ENCODE measurements around the gene IRX2.

The IRX2 gene

DNA sequence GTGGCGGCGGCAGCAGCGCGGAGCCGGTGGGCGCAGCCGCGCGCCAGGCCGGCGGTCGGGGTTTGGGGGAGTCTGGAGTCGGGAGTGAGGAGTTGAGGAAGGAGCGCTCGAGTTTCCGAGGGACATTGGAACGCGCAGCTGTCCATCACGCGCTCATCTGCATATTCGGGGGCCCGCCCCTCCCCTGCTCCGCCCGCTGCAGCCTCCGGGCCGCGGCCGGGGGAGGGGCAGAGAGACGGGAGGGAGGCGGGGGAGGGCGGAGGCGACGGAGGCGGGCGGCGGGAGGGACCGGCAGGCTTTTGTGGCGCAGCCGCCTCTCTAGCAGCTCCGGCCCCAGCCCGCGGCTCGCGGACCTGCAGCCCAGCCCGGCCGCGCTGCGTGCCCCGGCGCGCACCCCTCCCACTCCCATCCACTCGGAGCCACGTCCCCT lies at the start of gene IRX2:
IRX2 (minus strand) TSS at position 86 of the 430 bp plus-strand sequence. CDS start 264 bp downstream, outside the sequence.
- no peak for DNase-seq

DNA sequence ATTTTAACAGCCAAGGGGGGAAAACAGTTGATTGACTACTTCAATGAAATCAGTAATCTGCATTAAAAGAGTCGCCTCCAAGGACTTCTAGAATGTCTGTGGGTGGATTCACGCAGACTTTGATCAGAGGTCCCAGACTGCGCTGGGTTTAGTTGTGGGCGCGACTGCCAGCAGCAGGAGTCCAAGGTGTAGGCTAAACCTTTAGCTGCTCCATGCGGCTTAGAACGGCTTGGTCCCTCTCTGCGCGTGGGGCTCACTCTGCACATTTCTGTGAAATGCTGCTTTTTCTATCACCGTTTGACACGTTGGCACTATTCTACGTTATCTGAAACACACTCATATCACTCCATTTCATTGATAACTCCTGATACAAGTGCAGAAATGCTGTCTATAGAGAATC lies 48.6 kb upstream of the IRX2 start:
- DNase-seq: no peak

DNA sequence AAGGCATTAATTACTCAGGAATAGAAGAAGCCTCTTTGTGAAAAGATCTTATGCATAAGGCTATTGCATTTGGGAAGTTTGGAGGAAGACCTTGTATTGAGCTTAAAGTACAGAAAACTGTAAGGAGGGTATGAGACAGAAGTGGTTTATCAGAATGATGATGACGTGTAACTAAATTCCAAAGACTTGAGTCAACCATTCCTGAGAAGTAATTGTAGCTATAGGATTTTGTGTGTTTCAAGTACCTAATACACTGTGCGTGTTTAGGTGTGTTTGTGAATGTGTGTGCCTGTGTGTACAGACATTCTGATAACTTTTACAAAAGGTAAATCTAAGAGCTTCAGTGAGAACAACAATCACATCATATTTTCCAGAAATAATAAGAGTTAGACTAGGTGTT lies 46.5 kb upstream of the IRX2 start:
- DNase-seq: no peak

DNA sequence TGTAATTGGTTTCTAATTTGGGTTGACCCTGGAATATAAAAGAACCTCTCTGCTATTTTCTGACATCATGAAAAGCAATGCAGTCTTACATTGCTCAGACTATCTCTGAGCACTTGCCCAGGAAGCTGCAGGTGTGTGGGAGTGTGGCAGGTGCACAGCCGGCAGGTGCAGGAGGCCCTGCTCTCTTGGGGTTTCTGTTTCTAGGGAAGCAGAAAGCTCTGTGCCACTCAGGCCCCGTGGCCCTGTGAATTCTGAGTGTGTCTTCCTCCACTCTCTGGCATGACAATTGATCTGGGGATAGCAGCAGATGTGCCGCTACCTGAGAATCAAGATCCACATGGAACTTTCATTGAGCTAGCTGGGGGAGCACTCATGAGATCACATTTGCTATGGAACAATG lies 45.7 kb upstream of the IRX2 start:
- no peak for DNase-seq

DNA sequence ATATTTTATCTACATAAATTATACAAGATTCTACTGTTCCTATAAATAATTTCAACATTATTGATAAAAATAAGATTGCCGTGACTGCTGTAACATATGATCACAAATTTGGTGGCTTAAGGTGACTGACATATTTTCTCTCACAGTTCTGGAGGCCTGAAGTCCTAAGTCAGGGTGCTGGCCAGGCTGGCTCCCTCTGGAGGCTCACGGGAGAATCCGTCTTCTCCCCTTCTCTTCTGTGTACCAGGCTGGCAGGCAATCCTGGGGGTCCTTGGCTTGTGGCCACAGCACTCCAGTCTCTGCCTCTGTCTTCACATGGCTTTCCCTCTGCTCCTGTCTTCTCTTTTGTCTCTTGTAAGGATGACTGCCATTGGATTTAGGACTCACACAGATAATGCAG lies 31.7 kb upstream of the IRX2 start:
- DNase-seq: no peak

DNA sequence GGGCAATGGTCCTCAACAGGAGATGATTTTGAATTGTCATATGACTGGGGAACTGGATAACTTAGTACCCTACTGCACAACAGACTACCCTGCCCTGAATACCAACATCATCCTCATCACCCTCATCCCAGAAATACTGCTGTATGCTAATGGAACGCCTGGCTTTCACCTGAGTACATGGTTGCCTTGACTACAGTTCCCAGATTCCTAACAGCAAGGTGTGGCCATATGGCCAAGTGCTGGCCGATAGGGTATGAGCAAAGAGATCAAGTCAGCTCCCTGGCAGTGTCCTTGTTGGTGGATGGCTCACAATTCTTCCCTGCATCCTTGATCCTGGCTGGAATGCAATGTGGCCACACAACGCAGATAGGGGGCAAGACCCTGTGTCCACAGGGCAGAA lies 31.2 kb upstream of the IRX2 start:
- no peak for DNase-seq

DNA sequence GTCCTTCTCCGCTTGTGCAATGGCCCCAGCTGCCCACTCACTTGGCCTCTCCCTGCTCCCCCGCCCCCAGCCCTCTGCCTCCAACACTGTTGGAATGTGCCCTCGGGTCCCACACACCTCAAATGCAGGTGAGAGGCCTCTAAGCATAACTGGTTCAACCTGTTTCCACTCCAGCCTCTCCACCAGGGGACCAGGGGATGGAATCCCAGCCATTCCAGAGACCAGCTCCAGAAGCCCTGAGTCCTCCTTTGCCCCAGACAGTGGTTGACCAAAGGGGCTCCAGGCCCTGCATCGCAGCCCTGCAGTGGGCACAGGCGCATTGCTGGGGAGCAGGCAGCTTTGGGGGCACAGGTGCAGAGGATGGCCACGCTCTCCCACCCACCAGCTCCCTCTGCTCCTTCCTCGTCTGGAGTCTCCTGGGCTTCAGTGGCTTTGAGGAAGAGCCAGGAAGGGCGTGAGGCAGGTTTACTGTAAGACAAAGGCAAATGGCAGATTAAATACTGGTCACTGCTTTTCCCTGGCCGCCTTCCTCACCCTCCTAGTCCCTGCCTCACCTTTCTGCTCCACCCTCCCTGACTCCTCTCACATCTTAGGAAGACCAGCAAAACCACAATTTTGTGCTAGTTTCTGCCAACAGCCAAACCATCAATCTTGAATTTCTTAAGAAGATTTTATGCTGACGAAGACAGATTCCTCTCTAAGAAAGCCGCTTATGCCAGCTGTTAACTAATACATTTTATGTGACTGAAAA lies 29.1 kb upstream of the IRX2 start:
- no peak for DNase-seq

DNA sequence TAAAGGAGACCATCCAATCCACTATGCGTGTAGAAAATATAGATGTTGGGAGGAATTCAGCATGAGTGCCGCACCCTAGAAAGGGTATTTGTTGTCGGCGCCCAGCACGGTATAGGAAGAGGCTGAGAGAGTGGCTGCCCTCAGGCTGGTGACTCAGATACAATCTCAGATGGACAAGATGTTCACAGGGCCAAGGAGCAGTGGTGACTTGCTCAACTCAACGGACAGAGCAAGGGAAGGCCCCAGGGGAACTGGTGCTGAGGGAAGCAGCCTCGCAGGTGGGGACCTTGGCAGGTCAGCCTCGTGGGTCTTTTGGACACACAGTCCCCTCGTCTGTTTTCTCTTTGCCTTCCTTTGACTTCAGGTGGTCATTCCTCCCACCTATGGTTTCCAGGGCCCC lies 28.0 kb upstream of the IRX2 start:
- DNase-seq: no peak

DNA sequence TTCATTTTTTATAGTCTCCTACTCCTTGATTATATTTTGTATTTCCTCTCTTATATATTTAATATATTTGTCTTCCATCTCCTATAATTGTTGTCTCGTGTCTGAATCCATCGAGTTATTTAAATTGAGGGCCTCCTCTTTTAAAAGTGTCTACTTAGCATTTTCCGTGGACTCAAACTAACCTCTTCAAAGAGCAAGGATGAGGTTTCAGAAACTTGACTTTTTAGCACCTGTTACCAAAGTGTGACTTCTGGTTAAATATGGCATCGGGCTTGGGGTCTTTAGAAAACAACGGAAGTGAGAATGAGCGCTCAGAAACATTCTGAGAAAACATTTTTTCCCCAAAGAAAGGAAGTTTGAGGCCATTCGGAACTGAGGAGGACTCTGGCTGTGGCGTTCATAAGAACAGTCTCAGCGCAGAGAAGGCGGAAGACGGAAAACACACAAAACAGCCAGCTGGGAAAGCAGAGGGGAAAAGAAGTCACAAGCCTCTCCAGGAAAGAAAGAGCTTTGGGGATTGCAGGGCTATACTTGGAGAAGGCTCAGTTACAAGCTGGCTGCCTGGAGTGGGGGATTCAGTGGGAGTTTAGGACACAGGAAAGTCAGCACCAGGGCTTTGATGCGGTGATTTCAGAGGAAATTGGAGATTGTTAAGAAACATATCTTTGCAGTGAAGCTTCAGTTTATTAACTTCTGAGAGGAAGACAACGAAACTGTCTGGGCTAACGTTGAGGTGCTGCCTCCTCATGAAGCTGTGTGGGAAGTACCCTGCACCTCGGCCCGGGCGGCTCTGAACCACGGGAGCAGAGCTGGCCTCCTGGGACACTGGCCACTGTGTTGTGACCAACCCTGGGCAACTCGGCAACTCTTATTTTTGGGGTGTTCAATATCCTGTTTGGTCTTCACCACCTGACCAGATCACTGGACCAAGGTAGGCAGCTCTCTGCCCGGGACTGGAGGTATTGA lies 25.1 kb upstream of the IRX2 start:
- no peak for DNase-seq

DNA sequence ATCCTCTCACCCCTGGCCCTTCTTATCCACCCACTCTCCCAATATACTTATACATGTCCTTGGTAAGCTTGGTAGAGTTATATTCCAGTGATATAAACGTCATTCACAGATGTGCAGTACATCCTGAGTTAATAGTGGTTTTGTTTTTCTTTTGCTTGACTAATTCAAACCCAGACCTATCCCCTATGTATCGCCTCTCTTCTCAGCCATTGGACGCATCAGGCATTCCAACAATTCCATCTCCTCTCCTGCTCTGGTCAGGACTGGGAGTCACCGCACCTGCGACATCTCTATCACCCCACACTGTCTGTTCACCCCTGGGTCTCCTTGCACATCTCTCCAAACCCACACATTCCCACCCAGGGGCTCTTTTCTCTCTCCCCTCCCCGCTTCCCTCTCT lies 21.9 kb upstream of the IRX2 start:
- DNase-seq: no peak

DNA sequence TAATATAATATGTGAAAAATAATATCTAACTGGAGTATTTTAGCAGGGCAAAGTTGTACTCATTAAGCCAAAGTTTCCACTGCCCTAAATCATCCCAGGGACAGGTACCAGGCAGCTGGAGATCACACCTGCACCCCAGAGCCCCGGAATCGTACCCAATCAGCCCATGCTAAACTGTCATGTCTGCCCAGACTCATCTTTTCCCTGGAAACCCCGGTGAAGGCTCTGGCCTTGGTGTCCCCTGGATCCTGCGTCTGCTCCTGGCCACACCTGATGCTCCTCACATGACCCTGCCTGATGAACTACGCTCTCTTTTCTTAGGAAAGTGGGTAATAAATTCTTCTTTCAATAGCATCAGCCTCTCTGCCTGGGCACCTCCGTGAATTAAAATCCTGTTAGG lies 15.6 kb upstream of the IRX2 start:
- no peak for DNase-seq

DNA sequence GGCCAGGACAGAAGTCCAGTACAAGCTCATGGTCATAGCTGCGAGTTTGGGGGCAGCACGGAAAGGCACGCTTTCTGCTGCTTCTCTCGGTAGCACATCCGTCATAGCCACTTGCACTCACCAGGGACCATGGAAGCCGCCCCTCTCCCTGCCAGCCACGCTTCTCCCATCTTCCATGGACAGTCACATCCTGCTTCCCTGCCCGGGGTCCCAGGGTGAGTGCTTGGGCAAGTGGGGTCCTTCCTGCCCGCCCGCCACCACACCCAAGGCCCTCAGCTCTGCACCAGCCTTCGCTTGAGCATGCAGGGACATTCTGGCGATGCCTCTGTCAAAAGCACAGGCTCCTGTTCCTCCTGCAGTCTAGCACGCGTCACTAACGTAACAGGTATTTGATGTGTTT lies 13.1 kb upstream of the IRX2 start:
- no peak for DNase-seq

DNA sequence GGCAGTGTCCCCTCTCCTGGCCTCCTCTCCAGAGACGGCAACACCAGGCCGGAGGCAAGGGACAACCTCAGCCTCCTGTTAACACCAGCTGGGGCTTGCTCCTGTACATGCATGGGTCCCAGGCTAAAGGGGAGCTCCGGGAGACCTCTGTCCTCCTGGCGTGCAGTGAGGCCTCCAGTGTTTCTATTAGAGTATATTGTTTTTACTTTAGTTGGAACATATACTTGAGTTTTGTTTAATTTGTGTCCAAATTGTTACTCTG lies 12.0 kb upstream of the IRX2 start:
- DNase-seq: no peak

DNA sequence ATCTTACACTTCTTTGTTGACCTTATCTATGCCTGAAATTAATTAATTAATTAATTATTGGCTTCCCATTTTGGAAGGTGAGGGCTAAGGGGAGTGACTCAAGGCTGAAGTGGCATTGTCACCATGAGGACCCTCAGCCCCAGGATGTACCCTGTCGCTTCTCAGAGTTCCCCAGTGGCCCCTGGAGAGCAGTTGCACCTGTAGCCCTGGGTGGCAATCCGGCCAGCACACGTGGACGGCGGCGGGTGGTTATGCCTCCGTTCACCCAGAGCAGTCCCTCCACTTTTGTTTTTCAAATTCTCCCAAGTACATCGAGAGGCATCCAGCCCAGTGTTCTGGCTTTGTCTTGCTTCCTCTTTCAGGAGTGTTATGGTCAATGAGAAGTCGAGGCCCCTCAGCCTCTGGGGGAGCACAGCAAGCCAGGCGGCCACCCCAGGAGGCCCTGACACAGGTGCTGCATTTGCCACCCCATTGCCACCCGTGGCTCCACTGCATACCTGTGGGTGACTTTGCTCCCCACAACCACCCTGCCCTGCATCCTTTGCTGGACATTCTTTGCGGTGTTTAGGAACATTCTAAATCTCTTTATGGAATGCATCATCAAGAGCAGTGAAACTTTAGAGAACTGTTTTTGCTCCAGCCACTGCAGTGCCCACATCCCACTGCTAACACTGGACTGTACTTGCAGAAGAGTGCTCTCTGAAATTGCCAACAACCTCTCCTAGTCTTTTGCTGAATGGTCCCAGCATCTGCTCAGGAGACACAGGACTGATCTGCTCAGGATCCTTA lies 11.5 kb upstream of the IRX2 start:
- DNase-seq: no peak

DNA sequence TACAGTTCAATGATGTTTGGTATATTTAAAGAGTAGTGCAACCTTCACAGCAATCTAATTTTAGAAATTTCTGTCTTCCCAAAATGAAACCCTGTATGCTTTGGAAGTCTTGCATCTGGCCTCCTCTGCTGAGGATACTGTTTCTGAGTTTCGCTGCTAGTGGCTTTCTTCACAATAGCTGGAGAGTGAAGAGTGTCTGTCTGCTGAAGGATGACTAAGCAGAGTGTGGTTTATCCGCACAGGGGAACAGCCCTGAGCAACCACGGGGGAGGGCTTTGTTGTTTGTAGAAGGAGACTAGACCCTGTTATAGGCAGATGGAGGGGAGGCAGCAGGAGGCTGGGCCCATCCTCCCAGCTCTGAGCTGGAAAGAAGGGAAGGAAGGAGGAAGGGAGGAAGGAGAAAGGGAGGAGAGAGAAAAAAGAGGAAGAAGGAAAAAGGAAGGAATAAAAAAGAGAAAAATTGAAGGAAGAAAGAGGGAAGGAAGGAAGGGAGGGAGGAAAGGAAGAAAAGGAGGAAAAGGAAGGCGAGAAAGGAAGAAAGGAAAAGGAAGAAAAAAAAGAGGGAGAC lies 10.5 kb upstream of the IRX2 start:
- no peak for DNase-seq

DNA sequence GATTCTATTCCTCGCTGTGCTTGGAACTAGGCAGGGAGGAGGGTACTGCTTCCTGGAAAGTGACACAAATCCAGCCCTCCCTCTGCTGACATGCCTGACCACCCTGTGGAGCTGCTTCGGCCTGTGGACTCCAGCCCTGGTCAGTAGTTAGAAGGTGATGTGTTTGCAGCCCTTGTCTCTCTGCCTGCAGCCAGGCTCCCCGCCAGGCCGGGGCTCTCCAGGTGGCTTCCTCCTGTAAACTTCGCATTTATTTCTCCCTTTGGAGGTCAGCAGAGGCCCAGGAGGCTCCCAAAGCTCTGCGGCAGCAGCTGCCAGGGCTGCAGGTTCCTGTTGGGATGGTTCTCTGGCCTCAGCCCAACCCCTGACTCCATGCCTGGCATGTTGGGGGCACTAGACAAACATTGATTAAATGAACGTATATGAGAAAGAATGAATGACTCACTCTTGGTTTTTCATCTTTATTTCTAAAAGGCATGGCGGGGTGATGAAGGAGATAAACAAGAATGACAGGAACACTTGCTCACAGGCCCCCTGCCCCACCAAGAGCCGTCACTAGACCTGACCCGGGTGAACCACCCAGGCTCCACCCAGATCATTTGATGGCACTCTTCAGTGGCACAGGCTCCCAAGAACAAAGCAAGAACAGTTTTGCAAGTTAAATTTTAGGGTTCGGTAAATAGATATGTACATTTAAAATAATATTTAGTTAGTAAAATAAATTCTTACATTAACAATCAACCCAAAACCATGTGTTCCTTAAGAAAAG lies 8.4 kb upstream of the IRX2 start:
- DNase-seq: no peak

DNA sequence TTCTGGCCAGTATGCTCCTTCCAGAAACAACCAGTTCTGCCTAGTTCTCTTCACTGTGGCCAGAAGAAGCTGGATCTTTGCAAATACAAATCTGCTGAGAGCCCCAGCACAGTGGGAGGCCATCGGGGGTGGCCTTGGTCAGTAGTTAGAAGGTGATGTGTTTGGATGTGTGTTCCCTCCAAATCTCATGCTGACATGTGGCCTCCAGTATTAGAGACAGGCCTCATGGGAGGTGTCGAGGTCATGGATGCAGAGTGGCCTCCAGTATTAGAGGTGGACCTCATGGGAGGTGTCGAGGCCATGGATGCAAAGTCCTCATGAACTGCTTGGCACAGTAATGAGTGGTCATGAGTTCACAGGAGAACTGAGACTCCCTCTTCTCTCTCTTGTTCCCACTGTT lies 7.6 kb upstream of the IRX2 start:
- DNase-seq: no peak

DNA sequence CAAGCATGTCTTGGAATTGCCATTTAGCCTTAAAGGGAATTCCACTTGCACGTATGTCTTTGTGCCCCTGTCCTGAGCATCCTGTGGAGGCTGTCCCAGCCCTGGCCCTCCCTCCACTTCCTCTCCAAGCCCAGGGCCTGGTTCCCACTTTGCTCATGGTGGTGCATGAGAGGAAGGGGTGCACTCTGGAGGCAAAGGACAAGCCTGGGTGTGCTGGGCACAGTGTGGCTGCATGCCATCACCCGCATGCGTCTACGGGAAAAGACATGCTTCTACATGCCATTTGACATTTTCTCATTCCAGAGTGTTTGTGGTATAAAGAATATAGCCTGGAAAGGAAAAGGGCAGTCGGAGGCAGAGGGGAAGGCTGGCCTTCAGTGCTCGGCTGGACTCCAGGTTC lies 7.2 kb upstream of the IRX2 start:
- no peak for DNase-seq

DNA sequence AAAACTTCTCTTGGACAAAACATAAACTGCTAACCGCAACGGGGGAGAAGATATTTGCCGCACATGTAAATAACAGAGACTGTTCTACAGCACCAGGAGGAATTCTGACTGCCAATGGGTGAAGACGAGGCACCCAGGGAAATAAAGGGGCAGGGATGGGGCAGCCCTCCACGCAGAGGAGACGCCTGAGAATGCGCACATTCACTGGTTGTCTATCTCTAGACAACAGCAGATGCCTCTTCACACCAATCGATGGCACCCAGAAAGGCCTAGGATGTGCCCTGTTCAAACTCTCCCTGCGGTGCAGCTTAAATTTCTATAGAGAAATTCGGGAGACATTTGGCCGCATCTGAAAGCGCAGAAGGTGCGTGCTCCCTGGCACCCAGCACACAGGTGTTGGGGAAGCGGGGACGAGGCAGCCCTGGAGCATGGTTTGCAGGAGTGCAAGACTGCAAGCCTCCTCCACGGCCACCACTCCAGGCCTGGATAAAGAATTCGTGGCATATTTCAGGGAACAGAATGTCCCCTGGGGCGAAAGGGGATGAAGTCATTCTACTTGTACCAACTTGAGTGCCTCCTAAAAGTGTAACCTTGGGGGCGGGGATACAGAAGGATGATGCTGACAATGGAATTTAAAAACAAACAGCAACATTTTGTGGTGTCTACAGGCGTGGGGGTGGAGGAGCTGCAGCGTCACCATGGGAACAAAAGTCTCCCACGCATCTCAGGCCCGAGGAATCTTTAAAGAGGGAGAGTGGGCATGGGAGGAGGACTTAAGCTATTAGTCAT lies 6.3 kb upstream of the IRX2 start:
- no peak for DNase-seq

DNA sequence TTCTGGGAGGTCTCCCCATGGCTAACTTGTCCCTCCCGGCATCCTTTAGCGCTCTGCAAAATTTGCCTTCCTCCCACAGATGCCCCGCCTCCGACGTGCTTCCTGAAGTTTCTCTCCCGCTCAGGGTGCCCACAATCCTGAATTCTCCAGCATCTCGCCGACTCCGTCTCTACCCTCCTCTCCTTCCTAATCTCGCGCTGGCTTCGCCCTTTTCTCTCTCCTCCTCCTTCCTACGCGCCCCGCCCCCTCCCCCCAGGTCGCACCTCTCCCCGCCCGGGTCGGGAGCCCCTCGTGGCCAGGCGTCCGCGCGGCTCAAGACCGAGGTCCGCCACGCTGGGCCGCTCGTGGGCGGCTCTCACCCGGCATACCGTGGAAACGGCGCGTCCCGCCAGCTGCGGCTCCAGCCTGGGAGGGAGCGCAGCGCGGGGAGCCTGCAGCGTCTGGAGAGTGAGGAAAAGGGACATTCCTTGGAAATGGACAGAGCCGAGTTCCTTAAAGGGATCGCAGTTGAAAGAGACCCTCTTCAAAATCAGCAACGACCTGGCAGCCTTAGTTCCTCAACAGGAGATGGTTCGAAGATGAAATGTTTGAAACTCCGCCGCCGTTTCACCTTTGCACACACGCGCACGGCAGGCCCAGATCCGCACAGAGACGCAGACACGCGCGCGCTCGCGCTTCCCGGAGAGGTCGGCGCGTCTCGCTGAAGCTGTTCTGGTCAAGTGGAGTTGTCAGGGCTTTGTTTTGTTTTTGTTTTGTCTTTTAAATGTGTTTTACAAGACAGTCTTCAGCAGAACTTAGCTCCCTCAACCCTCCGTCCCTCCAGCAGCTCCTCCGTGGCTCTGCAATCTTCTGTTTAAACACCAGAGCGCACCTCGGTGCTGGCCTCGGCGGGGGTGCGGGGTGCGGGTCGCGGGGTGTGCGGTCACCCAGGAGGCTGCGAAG lies 5.0 kb upstream of the IRX2 start:
- DNase-seq: no peak
